HCT116 (cell line): ENCODE measurements around the gene UFSP2.

ENCODE experiments used
- POLR2A ChIP-seq: IDR thresholded peaks from 2 replicates; pipeline ENCODE4 v1.7.0; 2011; ENCODE audit warnings: borderline replicate concordance; ENCODE audit not compliant: insufficient read depth, insufficient read length; ENCODE audit errors: extremely low read depth
- TF ChIP-seq, protein P1 (sequence below), 3 experiments: fragments of 200-600 bp in 1 of 3; sonication (generic) in 1 of 3; IDR thresholded peaks in 2 of 3; conservative IDR thresholded peaks in 1 of 3; 2 replicates each; pipeline ENCODE4 v1.5.1; 2012 to 2017; ENCODE audit warnings: low read depth in 2 of 3, low read length in 2 of 3, antibody characterized with exemption in 1 of 3, borderline replicate concordance in 1 of 3, control low read depth in 1 of 3, mild to moderate bottlenecking in 1 of 3, mixed read lengths in 1 of 3, mixed run types in 1 of 3, moderate library complexity in 1 of 3; ENCODE audit not compliant: insufficient read depth in 1 of 3

DNA sequence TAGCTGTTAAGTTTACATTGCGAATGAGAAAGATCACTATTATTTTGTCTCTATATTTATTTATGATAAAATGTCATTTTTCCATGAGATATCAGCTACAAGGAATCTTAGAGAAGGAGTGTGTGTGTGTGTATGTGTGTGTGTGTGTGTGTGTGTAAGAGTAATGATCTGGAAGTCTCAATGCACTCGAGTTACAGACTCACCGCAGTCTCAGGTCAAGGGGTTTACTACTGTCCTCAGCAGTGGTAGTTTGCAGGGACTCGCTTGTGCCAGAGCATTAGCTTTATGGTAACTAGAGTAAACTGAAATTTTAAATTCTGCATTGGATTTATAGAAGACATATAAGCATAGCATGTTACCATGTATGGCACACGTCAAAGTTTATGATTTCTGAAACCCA, 60.9 kb downstream of the UFSP2 start:
- TF ChIP-seq POLR2A = no peak
- TF ChIP-seq, protein P1, sequence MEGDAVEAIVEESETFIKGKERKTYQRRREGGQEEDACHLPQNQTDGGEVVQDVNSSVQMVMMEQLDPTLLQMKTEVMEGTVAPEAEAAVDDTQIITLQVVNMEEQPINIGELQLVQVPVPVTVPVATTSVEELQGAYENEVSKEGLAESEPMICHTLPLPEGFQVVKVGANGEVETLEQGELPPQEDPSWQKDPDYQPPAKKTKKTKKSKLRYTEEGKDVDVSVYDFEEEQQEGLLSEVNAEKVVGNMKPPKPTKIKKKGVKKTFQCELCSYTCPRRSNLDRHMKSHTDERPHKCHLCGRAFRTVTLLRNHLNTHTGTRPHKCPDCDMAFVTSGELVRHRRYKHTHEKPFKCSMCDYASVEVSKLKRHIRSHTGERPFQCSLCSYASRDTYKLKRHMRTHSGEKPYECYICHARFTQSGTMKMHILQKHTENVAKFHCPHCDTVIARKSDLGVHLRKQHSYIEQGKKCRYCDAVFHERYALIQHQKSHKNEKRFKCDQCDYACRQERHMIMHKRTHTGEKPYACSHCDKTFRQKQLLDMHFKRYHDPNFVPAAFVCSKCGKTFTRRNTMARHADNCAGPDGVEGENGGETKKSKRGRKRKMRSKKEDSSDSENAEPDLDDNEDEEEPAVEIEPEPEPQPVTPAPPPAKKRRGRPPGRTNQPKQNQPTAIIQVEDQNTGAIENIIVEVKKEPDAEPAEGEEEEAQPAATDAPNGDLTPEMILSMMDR (IDR thresholded peaks at IDR 0.05 in 2 of 3, conservative IDR thresholded peaks at IDR 0.05 in 1 of 3; ENCODE audit: borderline replicate concordance in 1 of 3, insufficient read depth in 1 of 3, low read depth in 2 of 3, low read length in 2 of 3) = no peak
